Esophagus squamous epithelium (tissue), 4 donors: Measurements from ENCODE around the gene SCT.

ENCODE experiments used
- POLR2A ChIP-seq, 4 donors: fragments of 450-650 bp; IDR thresholded peaks; one replicate each; pipeline ENCODE4 v1.6.1; 2017; ENCODE audit warnings: antibody characterized with exemption in 4 of 4, mild to moderate bottlenecking in 4 of 4, moderate library complexity in 3 of 4
- TF ChIP-seq, protein P1 (sequence below), 6 experiments: fragments of 450-650 bp in 4 of 6; fragments of 200-600 bp in 2 of 6; sonication (generic) in 2 of 6; IDR thresholded peaks; one replicate each; pipeline ENCODE4 v1.5.1; 2016 to 2019; ENCODE audit warnings: antibody characterized with exemption in 6 of 6, mild to moderate bottlenecking in 4 of 6, moderate library complexity in 4 of 6

DNA sequence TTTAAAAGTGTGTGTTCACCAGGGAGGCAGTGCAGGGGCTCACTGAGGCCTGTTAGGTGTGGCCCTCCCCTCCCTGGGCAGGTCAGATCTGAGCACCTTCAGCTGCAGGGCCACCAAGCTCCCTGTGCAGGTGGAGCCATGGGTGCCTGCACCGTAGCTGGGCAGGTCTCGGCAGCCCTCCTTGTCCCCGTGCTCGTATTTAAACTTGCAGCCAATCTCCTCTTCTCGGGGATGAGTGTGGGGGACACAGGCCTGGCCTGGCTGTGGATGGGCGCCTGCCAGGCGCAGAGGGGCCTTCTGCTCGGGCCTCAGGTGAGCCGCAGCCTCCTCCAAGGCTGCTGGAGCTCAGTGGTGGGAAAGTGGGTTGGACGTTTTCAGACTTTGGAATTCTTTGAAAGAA is 31.6 kb downstream of the SCT start:
- TF ChIP-seq, protein P1, sequence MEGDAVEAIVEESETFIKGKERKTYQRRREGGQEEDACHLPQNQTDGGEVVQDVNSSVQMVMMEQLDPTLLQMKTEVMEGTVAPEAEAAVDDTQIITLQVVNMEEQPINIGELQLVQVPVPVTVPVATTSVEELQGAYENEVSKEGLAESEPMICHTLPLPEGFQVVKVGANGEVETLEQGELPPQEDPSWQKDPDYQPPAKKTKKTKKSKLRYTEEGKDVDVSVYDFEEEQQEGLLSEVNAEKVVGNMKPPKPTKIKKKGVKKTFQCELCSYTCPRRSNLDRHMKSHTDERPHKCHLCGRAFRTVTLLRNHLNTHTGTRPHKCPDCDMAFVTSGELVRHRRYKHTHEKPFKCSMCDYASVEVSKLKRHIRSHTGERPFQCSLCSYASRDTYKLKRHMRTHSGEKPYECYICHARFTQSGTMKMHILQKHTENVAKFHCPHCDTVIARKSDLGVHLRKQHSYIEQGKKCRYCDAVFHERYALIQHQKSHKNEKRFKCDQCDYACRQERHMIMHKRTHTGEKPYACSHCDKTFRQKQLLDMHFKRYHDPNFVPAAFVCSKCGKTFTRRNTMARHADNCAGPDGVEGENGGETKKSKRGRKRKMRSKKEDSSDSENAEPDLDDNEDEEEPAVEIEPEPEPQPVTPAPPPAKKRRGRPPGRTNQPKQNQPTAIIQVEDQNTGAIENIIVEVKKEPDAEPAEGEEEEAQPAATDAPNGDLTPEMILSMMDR (IDR thresholded peaks at IDR 0.05), result no peak
- TF ChIP-seq POLR2A (IDR thresholded peaks at IDR 0.05), result no peak
